Brain microvascular endothelial cell (primary cell): Measurements from ENCODE around the gene BCL11A.

ENCODE experiments used
- DNase-seq: peaks from one replicate; pipeline ENCODE4 v3.0.0-alpha.2; 2020
- H3K27ac ChIP-seq: fragments of 250-450 bp; sonication (Bioruptor Pico); 2 replicates; pipeline ENCODE4 v1.5.1; 2020; ENCODE audit warnings: mild to moderate bottlenecking, moderate library complexity
- H3K27me3 ChIP-seq: fragments of 250-450 bp; sonication (Bioruptor Pico); replicated peaks from 2 replicates; pipeline ENCODE4 v1.5.1; 2020; ENCODE audit warnings: mild to moderate bottlenecking
- H3K36me3 ChIP-seq: fragments of 250-450 bp; sonication (Bioruptor Pico); replicated peaks from 2 replicates; pipeline ENCODE4 v1.5.1; 2020; ENCODE audit warnings: mild to moderate bottlenecking
- H3K4me3 ChIP-seq: 2 replicates; pipeline ENCODE4 v1.5.1; 2011; ENCODE audit warnings: low read depth, mild to moderate bottlenecking, control low read depth, low read length, moderate library complexity
- CTCF ChIP-seq: IDR thresholded peaks from 2 replicates; pipeline ENCODE4 v1.5.1; 2011; ENCODE audit warnings: low read depth, mild to moderate bottlenecking, moderate library complexity, low read length, control low read depth, inconsistent platforms; ENCODE audit errors: missing control alignments
- in situ Hi-C: cut with HindIII; loops from 2 replicates; pipeline ENCODE4 v1.10.0; 2017; ENCODE audit warnings: low sequenced_read_pairs, low pct_ligation_motif_present

BCL11A gene

GRCh38 chr2:60553495-60554073, at the start of gene BCL11A:
Gene BCL11A (minus strand): TSS chr2:60553654. CDS start chr2:60553270, 384 bp downstream.
- peak within 1 kb of the TSS; percentile 86 for H3K4me3 ChIP-seq
- in situ Hi-C loops, result no loop called here
- peaks cover 13% of the 10 kb centered on the region for H3K27me3 ChIP-seq
- peak; percentile 91 for DNase-seq
- peak within 1 kb of the TSS; percentile 81 for H3K27ac ChIP-seq
- H3K36me3 ChIP-seq, result no peaks in the 10 kb centered on the region
- no peak for TF ChIP-seq CTCF

GRCh38 chr2:60602828-60603532, 49.5 kb upstream of the BCL11A start:
- no peak overlapping the region for H3K4me3 ChIP-seq
- H3K27me3 ChIP-seq, result no peaks in the 10 kb centered on the region
- H3K36me3 ChIP-seq, result no peaks in the 10 kb centered on the region
- DNase-seq, result no peak
- TF ChIP-seq CTCF, result no peak
- no peak overlapping the region for H3K27ac ChIP-seq
- in situ Hi-C loops, result no loop called here

GRCh38 chr2:60602388-60602787, 48.9 kb upstream of the BCL11A start:
- Histone ChIP-seq H3K27ac (no peak overlapping the region), H3K27me3 (no peaks in the 10 kb centered on the region), H3K4me3 (no peak overlapping the region), H3K36me3 (no peaks in the 10 kb centered on the region)
- DNase-seq, result no peak
- TF ChIP-seq CTCF, result no peak
- in situ Hi-C loops, result no loop called here

DNA sequence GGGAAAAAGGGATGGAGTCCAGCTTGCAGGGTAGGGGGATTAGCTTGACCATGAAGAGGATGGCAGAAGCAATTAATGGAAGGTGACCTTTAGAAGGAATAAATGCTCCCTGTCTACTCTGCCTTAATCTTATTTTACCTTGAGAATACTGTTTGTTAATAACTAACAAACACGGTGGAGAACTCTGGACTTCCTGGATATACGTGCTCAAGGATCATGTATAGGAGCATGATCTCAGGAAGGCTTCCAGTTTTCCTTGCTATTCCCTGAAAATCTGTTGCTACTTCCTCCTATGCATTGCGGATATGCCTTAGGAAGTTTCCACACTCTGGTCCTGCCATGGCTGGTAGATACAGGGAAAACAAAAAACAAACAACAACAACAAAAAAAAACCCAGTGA, 44.8 kb upstream of the BCL11A start:
- Histone ChIP-seq H3K36me3 (no peaks in the 10 kb centered on the region), H3K4me3 (no peak overlapping the region), H3K27ac (no peak overlapping the region), H3K27me3 (no peaks in the 10 kb centered on the region)
- no peak for DNase-seq
- no peak for TF ChIP-seq CTCF
- in situ Hi-C loops, result no loop called here

DNA sequence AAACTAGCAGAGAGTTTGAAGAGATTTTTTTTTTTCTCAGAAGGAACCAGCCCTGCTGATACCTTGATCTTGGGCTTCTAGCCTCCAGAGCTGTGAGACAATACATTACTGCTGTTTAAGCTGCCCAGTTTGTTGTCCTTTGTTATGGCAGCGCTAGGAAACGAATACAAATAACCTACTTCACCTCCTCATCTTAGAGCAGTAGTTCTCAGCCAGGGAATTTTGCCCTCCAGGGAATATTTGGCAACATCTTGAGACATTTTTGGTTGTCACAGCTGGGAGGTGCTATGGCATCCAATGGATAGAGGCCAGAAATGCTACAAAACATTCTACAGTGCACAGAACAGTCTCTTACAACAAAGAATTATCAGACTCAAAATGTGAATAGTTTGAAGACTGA, 43.9 kb upstream of the BCL11A start:
- no peak for TF ChIP-seq CTCF
- in situ Hi-C loops, result no loop called here
- DNase-seq, result no peak
- Histone ChIP-seq H3K4me3 (no peak overlapping the region), H3K27ac (no peak overlapping the region), H3K36me3 (no peaks in the 10 kb centered on the region), H3K27me3 (no peaks in the 10 kb centered on the region)
